HK-2 (cell line): ENCODE measurements around the gene RILPL1.
"Not testable (repeated sequence)": the region's sequence is repeated elsewhere in the genome, so short reads cannot be mapped to it uniquely, and the experiment has no call there.

Experiments
- DNase-seq: peaks from one replicate; pipeline ENCODE4 v3.0.0-alpha.2; 2018; ENCODE audit not compliant: unreplicated experiment

RILPL1 gene

DNA sequence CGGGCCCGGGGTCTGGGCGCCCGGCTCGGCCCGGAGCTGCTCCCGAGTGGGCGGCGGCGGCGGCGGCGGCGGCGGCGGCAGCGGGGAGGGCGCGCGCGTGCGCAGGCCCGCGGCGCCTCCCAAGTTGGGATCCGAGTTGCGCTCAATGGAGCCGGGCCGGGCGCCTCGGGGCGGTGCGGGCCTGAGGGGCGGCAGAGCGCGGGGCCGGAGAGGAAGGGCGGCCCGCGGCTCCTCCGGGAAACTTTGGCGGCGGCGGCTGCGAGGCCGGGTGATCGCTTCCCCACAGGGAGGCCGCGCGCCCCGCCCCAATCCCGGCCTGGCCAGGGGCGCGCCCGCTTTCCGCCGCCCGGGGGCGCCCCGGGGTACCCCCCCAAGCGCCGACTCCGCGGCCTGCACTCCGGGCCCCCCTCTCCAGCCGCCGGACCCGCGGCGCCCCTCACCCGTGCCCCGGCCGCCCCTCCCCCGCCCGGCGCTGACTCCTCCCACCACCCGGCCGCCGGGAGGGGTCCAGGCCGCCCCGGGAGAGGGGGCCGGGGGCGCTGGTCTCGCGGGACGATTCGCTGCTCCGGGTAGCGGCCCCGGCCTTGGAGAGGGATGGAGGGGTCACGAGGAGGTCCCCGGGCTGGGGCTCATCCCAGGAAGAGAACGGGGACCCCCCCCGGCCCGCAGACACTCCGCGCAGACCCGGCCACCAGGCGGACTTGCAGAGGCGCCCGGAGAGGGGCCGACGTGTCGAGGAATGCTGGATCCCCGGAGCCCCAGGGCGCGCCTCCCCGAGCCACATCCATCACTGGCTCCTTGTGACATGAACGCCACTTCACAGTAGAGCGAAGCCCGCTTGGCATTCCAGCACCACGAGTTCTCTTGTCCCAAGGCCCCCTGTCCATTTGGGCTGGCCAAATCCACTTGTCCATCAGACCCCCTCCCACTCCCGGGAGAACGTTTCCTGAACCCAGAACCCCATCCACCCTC lies at the start of gene RILPL1:
TSS of gene RILPL1 (minus strand) at position 48 of the 972 bp plus-strand sequence. CDS start 237 bp downstream, outside the sequence.
- peak; percentile 57 for DNase-seq

DNA sequence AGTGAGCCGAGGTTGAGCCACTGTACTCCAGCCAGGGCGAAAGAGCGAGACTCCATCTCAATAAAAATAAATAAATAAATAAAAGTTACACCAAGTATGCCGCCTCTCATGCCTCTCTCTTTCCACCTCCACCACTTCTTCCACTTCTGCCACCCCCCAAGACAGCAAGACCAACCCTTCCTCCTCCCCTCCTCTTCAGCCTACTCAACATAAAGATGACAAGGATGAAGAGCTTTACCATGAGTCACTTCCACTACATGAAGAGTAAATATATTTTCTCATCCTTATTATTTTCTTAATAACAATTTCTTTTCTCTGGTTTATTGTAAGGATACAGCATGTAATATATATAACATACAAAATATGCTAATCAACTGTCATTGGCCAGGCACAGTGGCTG lies 47.3 kb upstream of the RILPL1 start:
- no peak for DNase-seq

GRCh38 chr12:123578829-123579228 lies 45.3 kb upstream of the RILPL1 start:
- DNase-seq, result not testable (repeated sequence)

- no peak for DNase-seq
Observed at GRCh38 chr12:123578243-123578642, 44.7 kb upstream of the RILPL1 start.

- no peak for DNase-seq
Observed at GRCh38 chr12:123576611-123577010, 43.1 kb upstream of the RILPL1 start.

DNA sequence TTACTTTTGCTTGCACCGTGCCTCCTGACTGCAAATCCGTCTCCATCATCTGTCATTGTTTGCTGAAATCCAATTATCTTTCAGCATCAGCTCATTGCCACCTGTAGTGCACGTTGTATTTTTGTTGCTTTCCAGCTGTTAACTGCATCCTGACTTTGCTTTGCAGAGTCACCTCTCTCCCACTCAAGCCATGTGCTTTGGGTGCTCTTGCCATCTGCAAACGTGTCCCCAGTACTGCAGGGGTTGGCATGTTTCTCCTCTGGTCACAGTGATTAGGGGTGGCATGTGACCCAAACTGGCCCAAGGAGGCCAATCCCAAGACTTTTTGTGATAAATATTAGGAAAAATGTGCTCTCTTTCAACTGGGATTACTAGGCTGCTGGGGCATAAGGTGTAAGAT lies 40.4 kb upstream of the RILPL1 start:
- DNase-seq, result no peak

DNA sequence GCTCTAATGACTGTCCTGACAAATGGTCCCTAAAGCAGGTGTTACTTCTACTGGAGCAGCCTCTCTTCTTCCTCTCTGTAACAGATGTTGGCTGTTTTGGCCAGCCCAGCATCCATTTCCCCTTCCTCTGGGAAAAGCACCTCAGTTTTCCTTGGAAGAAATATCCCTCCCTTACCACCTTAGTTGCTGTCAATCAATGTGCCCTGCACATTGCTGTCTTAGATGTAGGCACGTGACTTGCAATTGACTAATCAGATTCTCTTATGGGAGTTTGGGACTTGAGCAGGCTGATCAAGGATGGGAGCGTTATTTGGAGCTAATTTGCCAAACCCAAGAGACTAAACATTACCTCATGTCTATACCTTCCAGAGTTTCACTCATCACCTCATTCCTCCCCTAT lies 38.9 kb upstream of the RILPL1 start:
- no peak for DNase-seq

DNA sequence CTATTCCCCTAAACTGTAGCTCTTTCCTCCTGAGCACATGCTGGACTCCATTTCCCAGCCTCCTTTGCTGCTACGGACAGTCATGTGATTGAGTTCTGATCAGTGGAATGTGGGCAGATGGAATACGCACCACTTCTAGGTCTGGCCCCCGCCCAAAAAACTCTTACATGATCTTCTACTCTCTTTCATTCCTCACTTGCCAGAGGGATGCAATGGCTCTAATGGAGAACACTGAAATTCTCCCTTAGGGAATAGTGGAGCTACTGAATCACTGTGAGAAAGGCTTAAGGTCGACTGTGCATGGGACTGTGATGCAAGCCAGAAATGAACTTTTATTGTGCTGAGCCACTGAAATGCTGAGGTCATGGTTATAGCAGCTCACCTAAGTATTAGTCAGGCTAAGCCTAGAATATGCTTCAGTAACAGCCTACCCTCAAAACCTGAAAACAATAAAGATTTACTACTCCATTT lies 37.9 kb upstream of the RILPL1 start:
- no peak for DNase-seq

DNA sequence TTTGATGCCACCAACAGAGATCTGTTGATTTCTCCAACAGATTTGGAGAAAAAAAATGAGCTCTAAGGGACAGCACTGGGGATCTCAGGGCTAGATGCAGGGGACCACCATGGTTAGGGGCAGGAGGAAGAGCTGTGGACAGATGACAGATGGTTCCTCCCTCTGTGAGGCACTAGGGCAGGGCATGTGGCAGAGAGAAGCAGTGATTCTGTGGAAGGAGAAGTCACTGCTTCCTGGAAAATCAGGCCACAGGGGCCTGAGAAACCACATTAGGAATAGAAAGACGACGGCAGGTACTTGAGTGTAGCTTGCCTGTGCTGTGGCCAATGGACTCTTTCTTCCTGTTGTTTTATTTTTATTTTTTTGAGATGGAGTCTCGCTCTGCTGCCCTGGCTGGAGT lies 25.9 kb upstream of the RILPL1 start:
- no peak for DNase-seq

GRCh38 chr12:123558487-123558886 lies 25.0 kb upstream of the RILPL1 start:
- not testable (repeated sequence) for DNase-seq

DNA sequence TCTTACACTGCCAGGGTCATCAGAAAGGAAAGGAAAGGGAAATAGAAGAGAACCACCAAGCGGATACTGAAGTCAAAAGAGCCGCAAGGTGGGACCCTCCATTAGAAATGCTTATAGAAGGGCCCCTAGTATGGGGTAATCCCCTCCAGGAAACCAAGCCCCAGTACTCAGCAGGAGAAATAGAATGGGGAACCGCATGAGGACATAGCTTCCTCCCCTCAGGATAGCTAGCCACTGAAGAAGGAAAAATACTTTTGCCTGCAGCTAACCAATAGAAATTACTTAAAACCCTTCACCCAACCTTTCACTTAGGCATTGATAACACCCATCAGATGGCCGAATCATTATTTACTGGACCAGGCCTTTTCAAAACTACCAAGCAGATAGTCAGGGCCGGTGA lies 21.3 kb upstream of the RILPL1 start:
- DNase-seq, result not testable (repeated sequence)

DNA sequence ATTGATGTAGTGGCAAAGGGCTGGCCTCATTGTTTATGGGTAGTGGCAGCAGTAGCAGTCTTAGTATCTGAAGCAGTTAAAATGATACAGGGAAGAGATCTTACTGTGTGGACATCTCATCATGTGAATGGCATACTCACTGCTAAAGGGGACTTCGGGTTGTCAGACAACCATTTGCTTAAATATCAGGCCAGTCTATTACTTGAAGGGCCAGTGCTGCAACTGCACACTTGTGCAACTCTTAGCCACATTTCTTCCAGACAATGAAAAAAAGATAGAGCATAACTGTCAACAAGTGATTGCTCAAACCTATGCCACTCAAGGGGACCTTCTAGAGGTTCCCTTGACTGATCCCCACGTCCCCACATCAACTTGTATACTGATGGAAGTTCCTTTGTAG lies 20.6 kb upstream of the RILPL1 start:
- DNase-seq, result not testable (repeated sequence)

- DNase-seq, result no peak
Observed at GRCh38 chr12:123550700-123551099, 17.2 kb upstream of the RILPL1 start.

- DNase-seq, result no peak
Observed at GRCh38 chr12:123548107-123548506, 14.6 kb upstream of the RILPL1 start.

DNA sequence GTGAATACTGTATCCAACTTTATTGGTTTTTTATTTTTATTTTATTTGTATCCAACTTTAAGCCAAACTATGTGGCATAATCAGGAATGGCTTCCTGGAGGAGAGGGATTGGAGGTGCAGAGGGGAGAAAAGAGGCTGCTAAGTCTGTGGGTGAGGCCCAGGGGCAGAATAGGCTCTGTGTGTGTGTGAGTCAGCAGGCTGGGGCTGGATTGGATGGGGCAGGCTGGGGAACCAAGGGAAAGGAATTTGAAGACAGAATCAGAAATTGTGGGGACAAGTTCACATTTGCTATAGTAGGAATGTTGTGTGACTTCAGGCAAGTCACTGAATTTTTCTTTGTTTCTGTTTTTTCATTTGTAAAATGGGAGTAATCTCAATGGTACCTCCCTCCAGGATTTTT lies 12.8 kb upstream of the RILPL1 start:
- peak; percentile 15 for DNase-seq

GRCh38 chr12:123543541-123543940 lies 10.0 kb upstream of the RILPL1 start:
- no peak for DNase-seq

DNA sequence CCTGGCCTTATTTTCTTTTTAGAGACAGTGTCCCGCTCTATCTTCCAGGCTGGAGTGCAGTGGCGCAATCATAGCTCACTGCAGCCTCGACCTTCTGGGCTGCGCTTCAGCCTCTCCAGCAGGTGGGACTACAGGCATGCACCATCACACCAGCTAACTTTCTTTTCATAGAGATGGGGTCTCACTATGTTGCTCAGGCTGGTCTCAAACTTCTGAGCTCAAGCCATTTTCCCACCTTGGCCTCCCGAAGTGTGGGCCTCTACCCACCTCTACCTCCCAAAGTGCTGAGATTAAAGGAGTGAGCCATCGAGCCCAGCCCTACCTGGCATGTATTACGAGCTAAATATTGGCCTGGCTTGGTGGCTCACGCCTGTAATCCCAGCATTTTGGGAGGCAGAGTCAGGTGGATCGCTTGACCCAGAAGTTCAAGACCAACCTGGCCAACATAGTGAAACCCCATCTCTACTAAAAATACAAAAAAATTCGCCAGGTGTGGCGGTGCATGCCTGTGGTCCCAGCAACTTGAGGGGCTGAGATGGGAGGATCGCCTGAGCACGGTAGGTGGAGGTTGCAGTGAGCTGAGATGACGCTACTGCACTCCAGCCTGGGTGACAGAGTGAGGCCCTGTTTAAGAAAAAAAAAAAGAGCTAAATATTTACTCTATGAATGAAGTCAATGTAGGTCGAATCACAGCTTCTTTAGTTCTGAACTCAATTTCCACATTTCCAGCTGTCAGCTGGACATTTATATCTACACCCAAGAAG lies 7.6 kb upstream of the RILPL1 start:
- no peak for DNase-seq

- DNase-seq, result not testable (repeated sequence)
Observed at GRCh38 chr12:123535952-123536351, 2.4 kb upstream of the RILPL1 start.

DNA sequence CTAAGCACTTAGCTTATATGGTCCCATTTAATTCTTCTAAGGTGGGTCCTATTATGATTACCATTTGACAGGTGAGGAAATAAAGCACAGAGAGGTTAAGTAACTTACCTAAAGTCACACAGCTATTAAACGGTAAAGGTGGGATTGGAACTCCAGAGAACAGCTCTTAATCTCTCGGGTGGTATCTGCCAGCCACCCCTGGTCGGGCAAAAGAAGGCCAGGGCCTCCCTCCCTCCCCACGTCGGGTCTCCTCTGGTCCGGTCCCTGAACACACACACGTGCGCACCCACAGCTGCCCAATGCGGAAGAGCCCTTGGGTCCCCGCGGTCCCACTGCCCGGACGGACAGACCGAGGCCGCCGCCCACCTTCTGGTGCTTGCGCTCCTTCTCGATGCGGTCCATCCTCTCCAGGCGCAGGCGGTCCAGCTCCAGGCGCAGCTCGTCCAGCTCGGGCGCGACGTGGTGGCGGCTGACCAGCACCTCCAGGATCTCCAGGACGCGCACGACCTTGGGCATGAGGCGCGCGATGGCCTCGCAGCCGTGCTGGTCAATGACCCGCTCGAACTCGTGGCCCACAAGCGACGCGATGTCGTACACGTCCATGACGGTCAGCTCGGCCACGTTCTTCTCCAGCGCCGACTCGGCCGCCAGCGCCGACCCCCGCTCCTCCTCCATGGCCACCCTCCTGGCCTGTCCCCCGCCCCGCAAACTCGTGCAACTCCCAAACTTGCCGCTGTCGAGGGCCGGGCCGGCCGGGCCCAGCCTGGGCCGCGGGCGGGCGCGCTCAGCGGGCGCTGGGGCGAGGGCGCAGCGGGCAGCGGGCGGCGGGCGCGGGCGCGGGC lies 490 bp downstream of the RILPL1 start:
- DNase-seq, result peak; percentile 59

GRCh38 chr12:123532019-123532418 lies 1.5 kb downstream of the RILPL1 start:
- DNase-seq, result no peak

DNA sequence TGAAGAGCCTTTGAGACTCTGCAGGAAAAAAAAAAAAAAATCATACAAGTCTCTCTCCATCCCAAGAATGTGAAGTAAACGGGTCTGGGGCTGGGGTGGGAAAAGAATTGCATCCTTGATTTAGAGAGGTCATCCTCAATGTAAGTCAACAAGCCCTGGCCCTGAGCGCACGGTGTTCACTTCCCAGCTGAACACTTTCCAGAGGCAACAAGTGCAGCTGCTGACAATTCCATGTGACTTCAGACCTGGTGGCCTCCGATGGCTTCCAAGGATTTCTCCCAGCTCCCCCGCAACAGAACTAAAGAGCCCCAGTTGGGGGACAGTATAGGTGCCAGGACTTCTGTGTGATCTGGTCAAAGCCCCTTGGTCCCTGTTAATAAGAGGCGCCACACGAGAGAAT lies 2.4 kb downstream of the RILPL1 start:
- DNase-seq, result no peak

DNA sequence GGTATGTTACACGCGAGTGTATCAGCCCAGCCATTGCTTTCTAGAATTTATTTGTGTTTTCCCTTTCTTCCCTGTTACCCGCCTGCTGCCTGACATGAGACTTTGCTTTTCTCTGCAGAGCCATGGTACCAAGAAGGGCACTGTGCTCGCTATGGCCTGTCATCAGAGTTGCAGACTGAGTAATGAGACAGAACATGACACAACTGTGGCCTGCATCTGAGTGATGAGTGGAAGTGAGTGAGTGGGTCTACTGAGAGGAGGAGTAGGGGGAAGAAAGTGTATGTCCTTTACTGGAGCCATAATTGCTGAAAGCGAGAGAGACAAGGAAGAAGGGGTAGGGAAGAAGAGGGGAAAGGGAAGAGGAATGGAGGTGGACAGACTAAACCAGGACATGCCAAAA lies 2.9 kb downstream of the RILPL1 start:
- DNase-seq, result no peak
